SW 1271 (cell line): ENCODE results near the gene FCGR3B.
"Not testable (repeated sequence)": the region's sequence is repeated elsewhere in the genome, so short reads cannot be mapped to it uniquely, and the experiment has no call there.

Source experiments
- DNase-seq, 2 experiments: peaks; one replicate each; lab custom pipeline; 2025; lab: John Stamatoyannopoulos, UW

The FCGR3B gene

DNA sequence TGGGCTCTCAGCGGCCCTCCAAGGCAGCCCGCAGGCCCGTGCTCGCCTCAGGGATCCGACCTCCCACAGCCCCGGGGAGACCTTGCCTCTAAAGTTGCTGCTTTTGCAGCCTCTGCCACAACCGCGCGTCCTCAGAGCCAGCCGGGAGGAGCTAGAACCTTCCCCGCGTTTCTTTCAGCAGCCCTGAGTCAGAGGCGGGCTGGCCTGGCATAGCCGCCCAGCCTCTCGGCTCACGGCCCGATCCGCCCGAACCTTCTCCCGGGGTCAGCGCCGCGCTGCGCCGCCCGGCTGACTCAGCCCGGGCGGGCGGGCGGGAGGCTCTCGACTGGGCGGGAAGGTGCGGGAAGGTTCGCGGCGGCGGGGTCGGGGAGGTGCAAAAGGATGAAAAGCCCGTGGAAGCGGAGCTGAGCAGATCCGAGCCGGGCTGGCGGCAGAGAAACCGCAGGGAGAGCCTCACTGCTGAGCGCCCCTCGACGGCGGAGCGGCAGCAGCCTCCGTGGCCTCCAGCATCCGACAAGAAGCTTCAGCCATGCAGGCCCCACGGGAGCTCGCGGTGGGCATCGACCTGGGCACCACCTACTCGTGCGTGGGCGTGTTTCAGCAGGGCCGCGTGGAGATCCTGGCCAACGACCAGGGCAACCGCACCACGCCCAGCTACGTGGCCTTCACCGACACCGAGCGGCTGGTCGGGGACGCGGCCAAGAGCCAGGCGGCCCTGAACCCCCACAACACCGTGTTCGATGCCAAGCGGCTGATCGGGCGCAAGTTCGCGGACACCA lies 25.0 kb downstream of the FCGR3B start:
- not testable (repeated sequence) for DNase-seq

DNA sequence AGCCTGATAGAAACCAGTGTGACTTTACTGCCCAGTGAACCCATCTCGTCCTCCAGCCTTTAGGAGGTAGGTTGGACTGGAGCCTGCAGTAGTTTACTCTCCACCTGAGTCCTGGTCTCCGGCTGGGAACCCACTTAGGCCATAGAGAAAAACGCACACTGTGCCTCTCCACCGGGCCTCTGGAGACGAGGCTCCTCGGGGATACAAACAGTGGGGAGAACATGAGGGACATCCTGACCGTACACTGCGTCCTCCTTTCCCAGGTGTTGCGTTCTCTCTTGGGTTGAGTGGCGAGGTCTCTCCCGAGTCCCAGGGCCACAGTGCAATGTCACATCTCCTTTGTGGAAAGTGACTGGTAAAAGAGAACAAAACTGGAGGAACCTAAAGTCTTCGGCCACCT lies 26.0 kb downstream of the FCGR3B start:
- DNase-seq, result not testable (repeated sequence)

GRCh38 chr1:161597077-161597476 lies 33.9 kb downstream of the FCGR3B start:
- not testable (repeated sequence) for DNase-seq

DNA sequence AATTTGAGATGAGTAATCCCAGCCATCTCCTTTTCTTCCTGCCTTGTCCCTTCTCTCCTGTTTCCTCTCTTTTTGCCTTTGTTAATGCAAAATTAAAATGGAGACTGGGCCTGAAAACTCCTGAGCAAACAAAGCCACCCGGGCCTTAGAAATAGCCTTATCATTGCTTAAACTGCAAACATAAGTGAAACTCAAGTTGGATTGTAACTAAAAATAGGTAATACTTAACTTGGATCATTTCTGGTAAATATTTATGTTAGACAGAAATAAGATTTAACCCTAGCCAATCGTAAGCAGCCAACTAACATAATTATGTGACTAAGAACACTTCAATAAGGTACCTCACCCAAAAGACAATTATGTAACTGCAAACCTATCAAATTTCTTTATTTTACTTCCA lies 35.4 kb downstream of the FCGR3B start:
- not testable (repeated sequence) for DNase-seq

DNA sequence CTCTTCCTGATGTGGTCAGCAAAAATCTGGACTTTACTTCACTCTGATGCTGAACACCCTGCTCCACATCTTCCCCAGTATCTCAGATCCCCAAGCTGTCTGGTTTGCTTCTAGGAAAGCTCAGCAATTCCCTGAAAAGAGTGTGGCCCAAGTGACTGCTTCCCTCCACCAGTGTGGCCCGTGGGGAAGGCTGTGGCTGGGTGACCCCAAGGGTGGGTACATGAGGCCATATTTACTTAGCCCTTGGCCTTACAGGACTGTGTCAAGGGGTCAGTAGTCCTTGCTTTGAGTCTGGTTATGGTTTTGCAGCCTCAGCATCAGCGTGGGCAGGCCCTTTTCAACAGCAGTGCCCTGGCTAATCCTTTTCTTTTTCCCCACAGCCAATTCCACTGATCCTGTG lies 35.8 kb downstream of the FCGR3B start:
- not testable (repeated sequence) for DNase-seq

DNA sequence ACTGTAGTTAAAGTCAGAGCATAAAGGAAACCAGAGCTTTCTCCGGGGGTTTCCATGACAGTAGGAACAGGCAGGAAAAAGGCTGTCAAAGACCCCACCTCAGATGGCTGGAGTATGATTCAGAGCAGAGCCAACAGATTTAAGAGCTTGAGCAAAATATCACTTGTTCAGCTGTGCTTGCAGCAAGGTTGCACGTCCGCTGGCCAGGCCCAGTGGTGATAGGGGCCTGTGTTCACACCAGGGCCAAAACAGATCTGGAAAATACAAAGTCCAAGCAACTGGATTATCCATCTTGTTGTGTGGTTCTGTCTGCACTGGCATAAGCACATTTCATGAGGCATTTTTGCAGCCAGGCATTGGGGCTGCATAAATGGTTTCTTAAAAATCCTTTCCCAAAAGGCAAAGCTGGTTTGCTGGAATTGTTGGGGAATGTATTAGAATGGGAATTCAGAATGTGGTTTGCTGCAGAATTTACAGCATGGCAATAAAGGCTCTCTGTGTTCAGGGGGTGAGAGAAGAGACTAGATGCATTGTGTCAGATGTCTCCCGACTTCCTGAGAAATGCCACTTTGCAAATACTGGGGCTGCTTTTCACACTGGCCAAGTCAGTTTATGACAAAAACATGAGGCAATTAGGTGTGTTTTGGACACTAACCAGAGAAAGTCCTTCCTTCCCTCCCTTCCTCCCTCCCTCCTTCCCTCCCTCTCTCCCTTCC lies 36.5 kb downstream of the FCGR3B start:
- not testable (repeated sequence) for DNase-seq

- DNase-seq, result not testable (repeated sequence)
Observed at GRCh38 chr1:161593092-161593755, 37.8 kb downstream of the FCGR3B start.

GRCh38 chr1:161592586-161592985 lies 38.4 kb downstream of the FCGR3B start:
- DNase-seq, result not testable (repeated sequence)

- not testable (repeated sequence) for DNase-seq
Observed at GRCh38 chr1:161589920-161590319, 41.1 kb downstream of the FCGR3B start.

DNA sequence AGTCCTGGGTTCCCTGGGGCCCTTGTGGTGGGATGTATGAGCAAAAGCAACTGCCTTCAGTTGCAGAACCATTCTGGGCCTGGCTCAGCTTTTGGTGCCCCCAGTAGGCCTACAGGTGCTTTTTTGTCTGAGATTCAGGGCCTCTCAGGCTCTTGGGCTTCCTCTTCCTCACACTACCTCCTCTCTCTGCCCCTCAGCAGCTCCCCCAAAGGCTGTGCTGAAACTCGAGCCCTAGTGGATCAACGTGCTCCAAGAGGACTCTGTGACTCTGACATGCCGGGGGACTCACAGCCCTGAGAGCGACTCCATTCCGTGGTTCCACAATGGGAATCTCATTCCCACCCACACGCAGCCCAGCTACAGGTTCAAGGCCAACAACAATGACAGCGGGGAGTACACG lies 41.6 kb downstream of the FCGR3B start:
- DNase-seq, result not testable (repeated sequence)

DNA sequence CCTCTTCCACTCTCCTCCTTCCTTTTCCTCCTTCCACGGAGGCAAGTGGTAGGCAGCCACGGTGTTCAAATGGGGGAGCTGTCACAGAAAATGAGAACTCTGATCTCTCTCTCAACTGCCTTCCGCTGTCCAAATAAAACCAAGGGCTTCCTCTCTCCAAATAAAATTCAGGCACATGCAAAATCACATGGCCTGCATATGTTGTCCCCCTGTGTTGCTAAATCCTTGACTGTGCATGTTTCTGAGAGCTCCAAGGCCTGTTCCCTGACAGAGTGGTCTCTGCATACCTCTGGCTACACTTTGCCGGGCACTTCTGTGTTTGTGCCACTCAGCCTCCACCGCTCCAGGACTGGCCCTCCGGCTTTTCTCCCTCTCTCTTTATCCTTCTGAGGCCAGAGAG lies 42.4 kb downstream of the FCGR3B start:
- not testable (repeated sequence) for DNase-seq

GRCh38 chr1:161582882-161583281 lies 48.1 kb downstream of the FCGR3B start:
- DNase-seq, result not testable (repeated sequence)

DNA sequence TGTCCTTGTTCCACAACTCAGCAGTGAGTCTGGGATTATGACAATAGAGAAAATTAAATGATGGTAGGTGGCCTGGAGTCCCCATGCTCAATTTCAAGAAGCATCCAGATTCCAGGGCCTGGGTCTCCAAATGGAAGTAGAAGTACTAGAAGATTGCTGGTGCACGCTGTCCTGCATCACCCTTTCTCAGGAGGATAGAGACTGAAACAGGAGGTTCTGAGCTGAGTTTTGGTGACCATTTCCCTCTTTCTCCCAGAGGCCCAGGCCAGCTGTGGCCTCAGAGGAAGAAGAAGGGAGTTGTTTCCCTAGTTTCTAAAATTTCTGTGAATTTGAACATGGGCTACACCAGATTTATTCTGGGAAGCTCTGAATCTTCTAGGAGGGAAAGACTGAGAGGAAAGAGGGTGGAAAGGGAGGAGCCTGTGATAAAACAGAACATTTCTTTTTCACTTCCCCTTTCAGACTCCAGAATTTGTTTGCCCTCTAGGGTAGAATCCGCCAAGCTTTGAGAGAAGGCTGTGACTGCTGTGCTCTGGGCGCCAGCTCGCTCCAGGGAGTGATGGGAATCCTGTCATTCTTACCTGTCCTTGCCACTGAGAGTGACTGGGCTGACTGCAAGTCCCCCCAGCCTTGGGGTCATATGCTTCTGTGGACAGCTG lies 50.0 kb downstream of the FCGR3B start:
- not testable (repeated sequence) for DNase-seq

DNA sequence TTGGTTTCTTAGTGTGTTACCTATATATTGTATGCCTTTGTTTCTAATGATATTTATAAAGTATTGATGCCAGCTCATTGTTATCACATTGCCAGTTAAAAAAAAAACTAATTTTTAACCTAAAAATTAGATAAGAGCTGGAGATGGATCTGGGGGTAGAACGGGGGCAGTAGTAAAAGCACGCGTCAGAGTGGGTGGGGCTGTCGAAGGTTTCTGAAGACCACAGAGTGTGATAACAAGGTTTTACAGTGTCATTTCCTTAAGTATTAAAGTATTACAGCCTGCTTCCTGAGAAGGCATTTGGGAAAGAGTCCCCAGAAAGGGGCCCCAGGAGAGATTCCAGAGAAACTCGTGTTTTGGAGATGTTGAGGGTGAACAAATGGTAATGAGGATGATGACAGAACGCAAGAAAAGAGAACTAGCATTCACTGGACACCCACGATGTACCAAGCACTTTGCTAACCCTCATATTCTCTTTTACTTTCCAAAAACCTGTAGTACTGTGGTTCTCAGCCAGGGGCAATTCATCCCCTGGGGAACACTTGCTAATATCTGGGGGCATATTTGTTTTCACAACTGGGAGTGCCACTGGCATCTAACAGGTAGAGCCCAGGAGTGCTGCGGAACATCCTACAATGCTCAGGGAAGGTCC lies 51.0 kb downstream of the FCGR3B start:
- DNase-seq, result not testable (repeated sequence)

DNA sequence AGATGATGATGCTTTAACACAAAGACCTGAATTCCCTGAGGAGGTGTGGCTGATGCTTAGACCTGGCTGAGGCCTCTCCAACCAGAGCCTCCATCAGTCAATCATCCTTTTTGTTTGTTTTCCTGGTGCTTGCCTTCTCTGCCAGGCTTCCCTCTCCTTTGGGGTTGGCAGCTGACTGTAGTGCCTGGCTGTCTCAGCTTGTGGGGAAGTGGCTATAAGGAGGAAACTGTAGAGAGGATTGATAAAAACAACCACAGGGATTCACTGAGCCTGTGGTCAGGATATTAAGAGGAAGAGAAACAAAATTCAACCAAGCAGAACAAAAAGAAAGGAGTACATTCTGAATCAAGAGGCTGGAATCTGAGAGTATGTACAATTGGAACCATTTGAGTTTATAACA lies 54.3 kb downstream of the FCGR3B start:
- DNase-seq, result not testable (repeated sequence)
